NOMO-1 (cell line): ENCODE measurements around the gene TMEM132C.

Source experiments
- DNase-seq, 2 experiments: peaks; one replicate each; lab custom pipeline; 2025; ENCODE audit not compliant: unreplicated experiment in 2 of 2; lab: John Stamatoyannopoulos, UW

TMEM132C gene

DNA sequence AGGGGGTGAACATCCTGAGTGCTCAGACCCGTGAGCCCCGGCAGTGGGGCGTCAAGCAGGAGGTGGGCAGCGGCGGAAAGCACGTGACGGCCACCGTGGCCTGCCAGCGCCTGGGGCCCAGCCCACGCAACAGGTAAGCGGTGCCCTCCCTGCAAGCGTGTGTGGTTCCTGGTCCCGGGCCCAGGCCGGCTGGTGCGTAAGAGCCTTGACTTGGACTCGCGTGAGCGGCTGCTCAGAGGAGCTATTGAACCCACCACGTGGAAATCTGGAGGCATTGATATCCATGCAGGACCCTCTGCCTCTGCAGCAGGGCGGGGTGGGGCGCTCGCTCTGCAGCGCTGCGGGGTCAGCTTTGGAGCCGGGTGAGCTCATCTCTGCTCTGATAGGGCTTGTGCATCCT, 277.0 kb downstream of the TMEM132C start:
- DNase-seq, result no peak

DNA sequence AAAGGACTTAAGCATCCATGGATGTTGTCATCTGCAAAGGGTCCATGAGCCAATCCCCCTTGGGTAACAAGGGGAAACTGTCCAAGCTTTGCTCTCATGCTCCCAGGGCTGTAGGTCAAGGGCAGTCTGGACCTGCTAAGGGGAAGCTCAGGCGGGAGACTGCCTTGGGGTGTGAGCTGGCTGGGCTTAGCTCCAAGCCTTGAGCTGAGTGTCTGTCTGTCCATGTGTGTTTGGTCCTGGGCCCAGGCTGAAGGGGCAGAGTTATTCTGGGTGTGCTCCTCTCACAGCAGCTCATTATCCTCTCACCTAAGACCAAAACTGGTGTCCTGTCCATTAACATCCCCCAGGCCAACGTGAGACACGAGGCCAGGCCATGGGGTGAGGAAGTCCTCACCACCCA, 282.0 kb downstream of the TMEM132C start:
- no peak for DNase-seq

DNA sequence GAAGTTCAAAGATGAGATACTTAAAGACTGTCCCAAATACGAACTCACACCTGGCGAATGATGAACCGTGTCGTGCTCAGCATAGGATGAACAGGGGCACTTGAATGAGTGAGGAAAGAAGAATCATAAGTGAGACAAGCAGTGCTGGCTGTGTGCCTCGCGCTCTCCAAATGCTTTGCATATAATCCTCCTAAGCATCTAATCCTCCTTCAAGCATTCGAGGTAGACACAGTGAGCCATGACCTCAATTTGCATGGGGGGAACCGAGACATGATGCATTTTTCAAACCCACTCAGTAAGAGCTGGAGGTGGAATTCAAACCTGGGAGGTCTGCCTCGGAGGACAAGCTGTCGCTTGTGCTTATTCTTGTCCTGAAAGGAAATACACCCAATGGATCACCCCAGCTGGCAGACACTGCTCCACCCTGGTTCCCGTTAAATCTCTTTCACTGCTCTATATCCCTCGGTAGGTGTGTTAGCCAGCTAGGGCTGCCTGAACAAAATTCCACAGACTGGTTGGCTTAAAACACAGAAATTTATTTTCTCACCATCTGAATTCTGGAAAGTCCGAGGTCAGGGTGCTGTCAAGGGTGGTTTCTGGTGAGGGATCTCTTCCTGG, 282.7 kb downstream of the TMEM132C start:
- no peak for DNase-seq

DNA sequence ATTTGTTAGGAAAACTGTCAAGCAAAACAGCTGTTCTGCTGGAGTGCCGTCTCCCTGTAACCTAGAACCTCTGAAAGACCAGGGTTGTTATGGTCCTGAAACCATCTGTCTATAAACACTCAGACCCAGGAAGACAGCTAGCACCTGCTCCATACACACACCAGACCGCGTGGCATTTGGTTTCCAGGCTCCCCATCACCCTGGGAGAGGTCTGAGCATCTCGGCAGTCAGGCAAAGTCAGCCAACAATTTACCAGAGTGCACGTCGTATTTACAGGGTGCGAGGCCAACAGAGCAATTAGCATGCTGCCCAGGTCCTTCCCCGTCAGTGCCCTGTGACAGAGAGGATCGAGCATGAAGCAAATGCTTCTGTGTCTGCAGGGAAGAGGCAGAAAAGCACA, 284.3 kb downstream of the TMEM132C start:
- DNase-seq, result no peak

DNA sequence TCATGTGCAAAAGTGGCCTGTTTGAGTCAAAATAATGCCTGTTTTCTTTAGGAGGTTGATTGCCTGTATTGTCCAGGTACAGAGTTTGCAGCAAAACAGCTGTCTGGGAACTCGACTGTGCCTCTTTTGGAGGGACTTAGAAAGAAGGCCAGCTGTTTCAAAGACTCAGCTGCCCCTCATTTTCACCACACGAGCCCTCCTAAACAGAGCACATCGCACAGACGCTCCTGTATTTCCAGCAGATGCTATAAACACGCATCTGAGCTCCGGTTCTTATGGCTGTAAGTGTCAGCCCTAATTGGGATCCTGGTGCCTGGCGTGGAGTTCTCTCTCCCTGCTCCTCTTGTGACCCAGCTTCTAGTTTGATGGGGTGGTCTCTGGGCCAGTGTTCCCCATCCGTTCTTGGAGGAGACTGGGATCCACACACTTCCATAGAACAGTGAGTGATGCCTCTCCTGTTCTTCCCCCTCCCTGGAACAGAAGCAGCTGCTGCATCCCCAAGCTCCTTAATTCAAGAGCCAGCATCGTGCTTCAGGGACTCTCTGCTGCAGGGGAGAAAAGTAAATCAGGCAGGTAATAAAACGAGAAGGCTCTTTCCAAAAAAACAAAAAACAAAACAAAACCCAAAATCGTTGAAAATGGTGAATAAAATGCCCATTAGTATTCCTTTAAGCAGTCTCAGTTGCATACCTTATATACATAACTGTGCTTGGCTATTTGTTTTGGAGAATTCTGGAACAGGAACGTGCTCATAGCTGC, 287.8 kb downstream of the TMEM132C start:
- DNase-seq, result no peak

DNA sequence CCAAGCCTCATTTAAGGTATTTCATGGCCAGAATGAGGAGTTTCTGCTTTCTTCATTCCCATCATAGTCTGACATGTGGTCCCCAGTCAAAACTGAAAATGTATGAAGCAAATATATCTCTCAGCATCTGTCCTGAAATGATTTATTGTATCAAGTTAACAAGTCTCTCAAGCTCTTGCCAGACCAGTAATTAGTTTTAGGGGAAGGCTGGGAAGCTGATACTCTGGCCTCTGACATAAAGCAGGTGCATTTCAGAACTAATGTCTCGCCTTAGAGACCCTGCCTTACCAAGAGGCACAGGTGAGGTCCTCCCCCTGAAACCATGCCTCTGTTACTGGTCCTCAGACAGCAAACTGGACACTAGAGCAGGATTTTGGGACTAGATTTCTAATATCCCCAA, 290.3 kb downstream of the TMEM132C start:
- DNase-seq, result no peak

DNA sequence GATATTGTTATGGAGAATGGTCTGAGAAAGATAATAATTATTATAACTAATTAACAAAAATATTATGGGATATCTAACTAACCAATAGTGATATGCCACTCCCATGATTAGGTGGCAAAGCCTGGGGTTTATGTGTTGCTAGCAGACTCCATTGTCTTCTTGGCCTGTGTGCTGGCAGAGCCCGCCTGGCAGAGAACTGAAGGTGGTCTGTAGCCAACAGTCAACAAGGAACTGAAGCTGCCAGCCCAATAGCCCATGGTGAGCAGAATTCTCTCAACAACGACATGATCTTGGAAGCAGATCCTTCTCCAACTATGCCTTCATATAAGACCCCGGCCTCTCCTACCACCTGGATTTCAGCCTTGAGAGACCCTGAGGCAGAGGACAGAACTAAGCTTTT, 298.0 kb downstream of the TMEM132C start:
- no peak for DNase-seq

DNA sequence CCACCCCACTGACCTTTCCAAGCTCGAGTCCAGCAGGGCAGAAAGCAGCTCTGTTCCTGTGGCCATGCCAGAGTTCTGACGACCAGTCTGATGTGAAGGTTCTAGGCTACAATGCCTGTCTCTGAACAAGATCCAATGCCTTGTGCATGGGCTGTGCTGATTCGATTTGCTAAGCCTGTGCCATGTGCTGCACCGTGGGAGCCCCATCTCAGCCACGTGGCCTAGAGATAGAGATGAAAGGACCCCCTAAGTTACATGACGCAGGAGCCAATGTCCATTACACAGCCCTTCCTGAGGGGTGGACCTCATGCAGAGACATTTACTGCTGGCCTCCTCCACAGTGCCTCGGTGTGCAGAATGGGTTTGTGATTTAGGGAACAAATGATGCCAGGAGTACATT, 300.8 kb downstream of the TMEM132C start:
- no peak for DNase-seq

DNA sequence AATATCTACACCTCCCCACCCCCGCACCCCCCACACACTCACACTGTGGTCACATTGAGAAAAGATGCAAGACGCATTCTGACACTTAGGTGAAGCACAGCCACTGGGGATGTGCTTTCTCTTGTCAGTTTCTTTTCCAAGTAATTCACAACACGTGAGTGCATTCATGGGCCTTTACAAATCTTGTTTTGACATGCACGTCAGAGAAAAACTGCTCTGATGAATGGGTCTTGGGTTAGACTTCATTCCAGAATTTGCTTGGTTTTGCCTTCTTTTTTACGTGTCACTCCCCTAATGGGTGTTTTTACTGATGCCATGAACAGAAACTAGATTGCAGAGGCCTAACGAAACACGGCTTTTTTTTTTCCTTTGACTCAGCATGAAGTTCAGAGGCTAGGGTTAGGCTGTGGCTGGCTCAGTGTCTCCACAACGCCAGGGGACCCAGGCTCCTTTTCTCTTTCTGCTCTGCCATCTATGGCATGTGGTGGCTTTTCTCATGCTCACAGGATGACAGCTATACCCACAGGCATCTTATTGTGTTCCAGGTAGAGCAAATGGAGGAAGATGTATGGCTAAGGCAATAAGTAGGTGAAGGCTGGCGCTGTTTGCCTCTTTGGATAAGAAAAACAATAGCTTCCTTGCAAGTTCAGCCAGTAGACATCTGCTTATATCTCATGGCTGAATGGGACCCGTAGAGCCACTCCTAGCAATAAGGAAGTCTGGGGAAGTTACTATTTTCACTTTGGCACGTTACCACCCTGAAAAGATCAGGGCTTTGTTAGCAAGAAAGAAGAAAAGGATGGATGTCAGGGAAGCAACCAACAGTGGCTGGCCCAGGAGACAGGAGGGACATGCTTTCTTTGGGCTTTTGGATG, 303.5 kb downstream of the TMEM132C start:
- DNase-seq, result no peak

DNA sequence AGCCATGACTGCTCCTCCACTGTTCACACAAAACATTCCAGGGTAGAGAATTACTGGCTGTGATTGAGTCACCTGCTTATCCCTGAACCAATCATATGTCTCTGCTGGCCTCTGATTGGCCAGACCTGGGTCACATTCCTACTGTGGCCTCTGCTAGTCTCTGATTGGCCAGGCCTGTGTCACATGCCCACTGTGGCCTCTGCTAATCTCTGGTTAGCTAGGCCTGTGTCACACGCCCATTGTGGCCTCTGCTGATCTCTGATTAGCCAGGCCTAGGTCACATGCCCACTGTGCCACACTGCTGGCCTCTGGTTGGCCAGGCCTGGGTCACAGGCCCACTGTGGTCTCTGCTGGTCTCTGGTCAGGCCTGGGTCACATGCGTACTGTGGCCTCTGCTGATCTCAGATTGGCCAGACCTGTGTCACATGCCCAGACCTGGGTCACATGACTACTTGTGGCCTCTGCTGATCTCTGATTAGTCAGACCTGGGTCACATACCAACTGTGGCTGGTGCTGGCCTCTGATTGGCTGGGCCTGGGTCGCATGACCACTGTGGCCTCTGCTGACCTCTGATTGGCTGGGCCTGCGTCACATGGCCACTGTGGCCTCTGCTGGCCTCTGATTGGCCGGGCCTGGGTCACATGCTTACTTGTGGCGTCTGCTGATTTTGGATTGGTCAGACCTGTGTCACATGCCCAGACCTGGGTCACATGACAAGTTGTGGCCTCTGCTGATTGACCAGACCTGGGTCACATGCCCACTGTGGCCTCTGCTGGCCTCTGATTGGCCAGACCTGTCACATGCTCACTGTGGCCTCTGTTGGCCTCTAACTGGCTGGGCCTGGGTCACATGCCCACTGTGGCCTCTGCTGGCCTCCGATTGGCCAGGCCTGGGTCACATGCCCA, 305.2 kb downstream of the TMEM132C start:
- DNase-seq, result no peak

DNA sequence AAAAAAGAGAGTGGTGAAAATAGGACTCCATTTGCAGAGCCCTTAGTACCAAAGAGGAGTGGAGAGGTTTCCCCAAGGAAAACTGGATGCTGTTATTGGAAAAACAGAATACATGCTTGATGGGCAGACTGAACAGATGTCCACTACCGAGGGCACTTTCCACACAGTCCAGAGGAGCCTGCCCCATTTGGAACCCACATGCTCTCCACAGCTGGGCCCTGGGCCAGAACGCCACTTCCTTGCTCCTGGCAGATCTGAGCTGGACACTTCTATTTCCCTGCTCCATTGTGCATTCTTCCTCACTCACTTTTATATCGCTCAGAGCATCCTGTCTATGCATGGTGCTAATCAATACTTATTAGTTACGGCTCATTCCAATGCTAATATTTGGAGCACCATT, 306.9 kb downstream of the TMEM132C start:
- no peak for DNase-seq

DNA sequence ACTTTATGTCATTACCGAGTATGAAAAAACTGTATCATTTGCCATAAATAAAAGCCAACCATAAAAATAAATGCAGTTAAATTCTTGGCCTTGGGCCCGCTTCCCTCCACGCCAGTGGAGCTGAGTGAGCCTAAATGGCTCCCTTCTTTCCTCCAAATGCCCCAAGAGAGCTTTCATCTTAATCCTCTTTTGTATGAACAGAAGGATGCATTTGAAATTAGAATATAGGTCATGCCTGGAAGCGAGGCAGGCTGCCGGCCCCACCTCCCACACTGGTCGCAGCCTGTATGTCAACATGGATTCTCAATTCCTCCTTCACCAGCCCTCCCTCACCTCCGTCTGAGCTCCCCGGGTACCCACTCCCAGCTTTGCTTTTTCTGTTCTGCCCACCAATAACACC, 311.1 kb downstream of the TMEM132C start:
- no peak for DNase-seq

DNA sequence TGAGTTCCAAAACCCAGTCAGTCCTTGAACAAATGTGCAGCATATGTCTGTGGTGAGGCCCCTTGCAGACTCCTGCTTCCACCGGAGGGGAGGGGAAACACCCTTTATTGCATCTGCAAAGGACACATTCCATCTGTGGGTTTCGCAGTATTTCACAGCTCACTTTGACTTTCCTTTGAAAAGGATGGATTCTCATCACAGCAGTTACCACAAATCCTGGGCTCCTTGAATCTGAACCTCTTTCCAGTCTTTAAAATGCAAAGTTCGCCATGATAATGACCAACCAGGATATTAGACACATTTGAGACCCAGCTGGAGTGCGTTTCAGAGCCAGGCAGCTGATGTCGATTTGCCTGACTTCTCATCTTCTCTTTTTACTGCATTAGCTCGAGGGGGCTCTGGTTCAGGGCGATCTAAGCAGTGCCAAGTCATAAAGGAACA, 314.4 kb downstream of the TMEM132C start:
- no peak for DNase-seq

DNA sequence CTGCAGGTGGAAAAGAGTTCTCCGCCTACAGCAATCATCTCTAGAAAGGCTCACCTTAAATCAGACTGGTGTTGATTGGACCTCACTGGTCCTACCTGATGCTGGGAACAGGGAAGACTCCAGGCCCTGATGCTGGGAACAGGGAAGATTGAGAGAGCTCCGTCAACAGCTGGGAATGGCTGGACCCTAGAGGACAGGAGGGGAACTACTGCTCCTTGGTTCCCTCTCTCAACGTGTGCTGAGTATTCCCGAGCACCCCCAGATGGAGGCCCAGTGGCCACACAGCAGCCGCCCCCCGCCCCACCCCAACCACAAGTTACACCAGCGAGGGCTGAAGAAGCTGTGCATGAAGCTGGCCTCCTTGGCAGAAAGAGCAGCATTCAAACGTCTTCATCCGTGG, 316.5 kb downstream of the TMEM132C start:
- DNase-seq, result no peak

DNA sequence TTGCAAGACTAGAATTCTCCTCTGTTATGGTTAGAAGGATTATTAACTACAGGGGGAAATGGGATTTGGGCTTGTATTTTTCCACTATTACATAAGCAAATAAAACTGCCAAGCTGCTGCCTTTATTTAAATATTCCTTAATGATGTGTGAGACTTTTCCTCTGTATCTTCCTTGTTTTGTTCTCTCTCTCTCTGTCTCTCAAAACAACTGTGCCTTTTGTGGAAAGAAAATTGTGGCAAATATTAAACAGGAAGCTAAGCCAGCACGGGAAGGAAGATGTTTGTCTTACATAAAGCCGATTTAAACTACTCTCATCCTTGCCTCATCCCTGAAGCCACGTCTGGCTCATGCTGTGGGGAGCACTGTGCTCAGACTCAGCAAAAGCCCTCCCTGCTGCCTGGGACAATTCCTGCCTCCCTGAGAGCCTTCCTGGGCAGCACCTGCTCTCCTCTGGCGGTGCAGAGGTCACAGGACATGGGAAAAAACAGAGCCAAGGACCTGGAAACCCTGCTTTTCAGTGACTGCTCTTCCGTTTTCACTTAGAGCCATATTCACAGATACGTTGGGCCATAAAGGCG, 319.6 kb downstream of the TMEM132C start:
- no peak for DNase-seq

DNA sequence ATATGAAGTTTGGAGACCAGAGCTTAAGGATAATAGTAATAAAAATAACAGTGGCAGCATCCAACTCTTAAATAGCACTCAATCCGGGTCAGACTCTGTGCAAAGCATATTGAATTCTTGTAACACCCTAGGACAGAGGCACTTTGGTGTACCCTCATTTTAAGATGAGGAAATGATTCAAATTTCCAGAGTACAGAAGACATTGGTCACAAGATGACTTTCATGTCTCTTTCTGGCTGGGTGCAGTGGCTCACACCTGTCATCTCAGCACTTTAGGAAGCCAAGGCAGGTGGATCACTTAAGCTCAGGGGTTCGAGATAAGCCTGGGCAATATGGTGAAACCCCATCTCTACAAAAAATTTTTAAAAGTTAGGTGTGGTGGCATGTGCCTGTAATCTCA, 320.9 kb downstream of the TMEM132C start:
- no peak for DNase-seq

DNA sequence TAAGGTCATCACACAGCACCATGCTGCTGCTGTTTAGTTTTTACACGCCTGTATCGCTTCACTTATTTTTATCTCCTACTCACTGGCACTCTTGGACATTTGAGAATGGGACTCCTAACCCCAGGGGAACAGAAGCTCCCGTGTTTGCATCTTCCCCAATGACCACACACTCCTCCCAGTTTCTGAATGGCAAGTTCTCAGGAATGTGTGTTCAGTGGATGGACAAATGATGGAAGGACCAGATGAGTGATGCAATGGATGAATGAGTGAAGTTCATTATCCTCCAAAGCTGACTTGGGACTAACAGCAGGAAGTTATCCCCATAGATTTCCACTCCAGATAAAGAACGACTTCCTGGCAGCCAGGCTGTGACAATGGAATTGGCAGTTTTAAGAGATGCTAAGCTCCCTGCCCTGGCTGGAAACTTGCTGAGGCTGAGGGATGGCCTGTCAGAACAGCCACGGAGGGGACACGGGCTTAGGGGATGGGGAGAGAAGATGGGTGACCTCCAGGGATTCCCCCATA, 325.3 kb downstream of the TMEM132C start:
- no peak for DNase-seq

DNA sequence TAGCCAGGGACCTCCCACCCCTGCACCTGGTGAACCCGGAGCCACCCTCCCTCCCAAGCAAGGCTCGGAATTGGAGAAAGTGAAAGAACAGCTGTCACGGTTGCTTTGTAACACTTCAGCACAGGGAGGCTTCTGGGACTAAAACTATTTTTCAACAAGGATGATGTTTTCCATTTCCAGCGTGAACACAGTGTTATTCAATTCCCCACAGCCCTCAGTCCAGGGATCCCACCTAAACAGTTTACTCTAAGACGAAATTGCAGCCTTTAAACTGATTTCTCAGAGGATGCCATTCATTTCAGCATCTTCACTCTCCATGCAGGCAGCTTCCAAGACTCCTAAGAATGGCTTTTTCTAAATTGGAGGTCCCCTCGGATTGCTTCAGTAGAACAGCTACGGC, 327.6 kb downstream of the TMEM132C start:
- DNase-seq, result no peak

DNA sequence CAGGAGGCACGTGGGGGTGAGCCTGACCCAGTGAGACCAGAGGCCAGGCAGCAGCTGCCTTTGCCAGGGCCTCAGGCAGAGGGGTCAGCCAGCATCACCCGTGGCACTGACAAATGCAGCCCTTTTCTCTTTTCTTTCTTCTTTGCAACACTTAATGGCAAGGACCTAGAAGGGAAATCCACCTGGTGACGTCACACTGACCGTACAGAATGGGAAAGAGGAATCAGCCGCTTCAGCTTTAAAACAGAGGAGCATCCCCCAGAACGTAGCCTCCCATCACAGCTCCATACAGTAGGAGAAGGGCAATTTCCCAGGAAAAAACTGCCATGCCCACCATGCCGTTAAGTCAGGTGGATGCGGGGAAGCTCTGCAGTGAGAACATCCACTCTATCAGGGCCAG, 328.6 kb downstream of the TMEM132C start:
- no peak for DNase-seq

DNA sequence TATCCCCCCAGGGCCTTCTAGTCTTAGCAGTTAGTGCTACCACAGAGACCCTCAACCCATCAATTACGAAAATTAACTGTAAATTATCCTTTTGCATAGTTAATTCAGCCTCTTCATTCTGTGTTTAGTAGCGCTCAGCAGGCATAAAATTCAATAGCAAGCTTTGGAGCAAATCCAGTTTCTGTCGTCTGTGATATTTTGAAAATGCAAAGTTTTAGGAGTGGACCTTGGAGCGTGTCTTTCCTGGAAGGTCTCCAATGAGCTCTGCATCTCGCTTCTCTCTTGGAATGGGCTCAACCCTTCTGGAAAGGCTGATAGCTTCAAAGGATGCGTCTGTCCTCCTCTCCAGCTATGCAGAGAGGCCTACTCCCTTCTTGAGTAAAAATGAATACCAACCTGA, 333.9 kb downstream of the TMEM132C start:
- DNase-seq, result no peak
